Neutrophil (primary cell): ENCODE measurements around the gene STX3.
A peak's percentile ranks its signal among the peaks of the same experiment; 100 is the strongest.
"Not testable (repeated sequence)": the region's sequence is repeated elsewhere in the genome, so short reads cannot be mapped to it uniquely, and the experiment has no call there.

Source experiments
- H3K27ac ChIP-seq: fragments of 200-600 bp; sonication (generic); 2 replicates; pipeline ENCODE4 v1.5.1; 2016; ENCODE audit warnings: mild to moderate bottlenecking, moderate library complexity
- H3K27me3 ChIP-seq: fragments of 200-600 bp; sonication (generic); 2 replicates; pipeline ENCODE4 v1.6.0; 2016; ENCODE audit warnings: mild to moderate bottlenecking
- H3K36me3 ChIP-seq: fragments of 200-600 bp; sonication (generic); 2 replicates; pipeline ENCODE4 v1.5.1; 2017
- H3K4me1 ChIP-seq, 2 experiments: fragments of 200-600 bp in 1 of 2; sonication (generic) in 1 of 2; 1 replicate in 1 of 2; 2 replicates in 1 of 2; pipeline versions ENCODE4 v1.5.1 to v1.6.1; 2013 to 2016; ENCODE audit warnings: low read depth in 1 of 2, low read length in 1 of 2, mild to moderate bottlenecking in 1 of 2, moderate library complexity in 1 of 2; ENCODE audit not compliant: control insufficient read depth in 1 of 2, insufficient read depth in 1 of 2
- H3K4me3 ChIP-seq, 2 experiments: fragments of 200-600 bp in 1 of 2; sonication (generic) in 1 of 2; 1 replicate in 1 of 2; 2 replicates in 1 of 2; pipeline ENCODE4 v1.5.1; 2013 to 2016; ENCODE audit warnings: low read depth in 1 of 2, low read length in 1 of 2, mild to moderate bottlenecking in 1 of 2, moderate library complexity in 1 of 2
- H3K9me3 ChIP-seq: fragments of 200-600 bp; sonication (generic); 2 replicates; pipeline ENCODE4 v1.5.1; 2016
- CTCF ChIP-seq: fragments of 200-600 bp; sonication (generic); IDR thresholded peaks from 2 replicates; pipeline ENCODE4 v1.5.1; 2016; ENCODE audit warnings: antibody characterized with exemption

Gene STX3

GRCh38 chr11:59782080-59782479, 26.9 kb downstream of the STX3 start:
- Histone ChIP-seq H3K9me3 (no peaks in the 10 kb centered on the region), H3K27ac (no peak overlapping the region), H3K27me3 (no peaks in the 10 kb centered on the region), H3K36me3 (peaks cover 75% of the 10 kb centered on the region), H3K4me3 (no peak overlapping the region), H3K4me1 (peaks cover 19 to 28% of the 10 kb centered on the region in 2 experiments)
- no peak for TF ChIP-seq CTCF

- Histone ChIP-seq H3K27ac (peak overlapping the region; percentile 52), H3K4me3 (no peak overlapping the region), H3K36me3 (peaks cover 76% of the 10 kb centered on the region), H3K9me3 (no peaks in the 10 kb centered on the region), H3K4me1 (peaks cover 9 to 20% of the 10 kb centered on the region in 2 experiments), H3K27me3 (no peaks in the 10 kb centered on the region)
- TF ChIP-seq CTCF, result no peak
Measured at GRCh38 chr11:59783632-59784090, 28.5 kb downstream of the STX3 start.

GRCh38 chr11:59784441-59784840, 29.3 kb downstream of the STX3 start:
- H3K27ac ChIP-seq, result peak overlapping the region; percentile 52
- H3K9me3 ChIP-seq, H3K27me3 ChIP-seq, H3K4me3 ChIP-seq: not testable (repeated sequence)
- peaks cover 77% of the 10 kb centered on the region for H3K36me3 ChIP-seq
- H3K4me1 ChIP-seq, result peaks cover 9 to 18% of the 10 kb centered on the region in 2 experiments

- H3K27ac ChIP-seq, result peak overlapping the region; percentile 52
- no peak for TF ChIP-seq CTCF
Measured at GRCh38 chr11:59785818-59786217, 30.6 kb downstream of the STX3 start.

GRCh38 chr11:59787255-59787588, 32.0 kb downstream of the STX3 start:
- H3K4me3 ChIP-seq, result no peak overlapping the region
- H3K27ac ChIP-seq, result peak overlapping the region; percentile 78
- H3K27me3 ChIP-seq, result no peaks in the 10 kb centered on the region
- H3K36me3 ChIP-seq, result peaks cover 82% of the 10 kb centered on the region
- H3K4me1 ChIP-seq, result peaks cover 9 to 15% of the 10 kb centered on the region in 2 experiments
- H3K9me3 ChIP-seq, result no peaks in the 10 kb centered on the region
- no peak for TF ChIP-seq CTCF

More at GRCh38 chr11:59785818-59786217, 30.6 kb downstream of the STX3 start:
- Histone ChIP-seq H3K4me1 (peaks cover 9 to 15% of the 10 kb centered on the region in 2 experiments), H3K9me3 (no peaks in the 10 kb centered on the region), H3K27me3 (no peaks in the 10 kb centered on the region), H3K36me3 (peaks cover 77% of the 10 kb centered on the region), H3K4me3 (no peak overlapping the region)

GRCh38 chr11:59787816-59788215, 32.6 kb downstream of the STX3 start:
- Histone ChIP-seq H3K9me3 (no peaks in the 10 kb centered on the region), H3K4me1 (peaks cover 9 to 15% of the 10 kb centered on the region in 2 experiments), H3K36me3 (peaks cover 84% of the 10 kb centered on the region), H3K27ac (peak overlapping the region; percentile 78), H3K27me3 (no peaks in the 10 kb centered on the region), H3K4me3 (no peak overlapping the region)
- TF ChIP-seq CTCF, result no peak
